Colonic mucosa (tissue), 4 donors: Measurements from ENCODE around the gene COMMD4. TPM values are rescaled to one million over a fixed set of nuclear protein-coding genes. Genes with fewer than 3 reads are reported as not detected.
"Not testable (repeated sequence)": the region's sequence is repeated elsewhere in the genome, so short reads cannot be mapped to it uniquely, and the experiment has no call there.

Experiments
- DNase-seq: peaks from one replicate; pipeline ENCODE4 v3.0.0-alpha.2; 2020
- H3K27ac ChIP-seq: fragments of 200-600 bp; one replicate; pipeline ENCODE4 v1.8.0; 2021
- H3K27me3 ChIP-seq: fragments of 200-600 bp; one replicate; pipeline ENCODE4 v1.8.0; 2021
- H3K36me3 ChIP-seq: fragments of 200-600 bp; one replicate; pipeline ENCODE4 v1.8.0; 2021
- H3K4me1 ChIP-seq: fragments of 200-600 bp; one replicate; pipeline ENCODE4 v1.8.0; 2021; ENCODE audit warnings: mild to moderate bottlenecking
- H3K4me3 ChIP-seq: fragments of 200-600 bp; one replicate; pipeline ENCODE4 v1.8.0; 2021
- H3K9ac ChIP-seq, 2 donors: one replicate each; pipeline ENCODE4 v1.7.0; 2013; ENCODE audit warnings: control low read depth in 2 of 2, low read depth in 2 of 2, low read length in 2 of 2
- H3K9me3 ChIP-seq: fragments of 200-600 bp; one replicate; pipeline ENCODE4 v1.8.0; 2021
- CTCF ChIP-seq: fragments of 200-600 bp; IDR thresholded peaks from one replicate; pipeline ENCODE4 v1.8.0; 2022; ENCODE audit warnings: antibody characterized with exemption, mild to moderate bottlenecking
- intact Hi-C: fragments of 100-400 bp; cut with DNase I; formaldehyde crosslinking; loops from one replicate; pipeline ENCODE4 v1.14.1; 2022
- total RNA-seq, 2 donors: library from RNA; stranded (reverse); fragmentation: NEBNext Ultra II Directional in 1 of 2; extraction: Animal tissue kit (Norgen Biotek cat#: 25700) in 1 of 2; gene quantifications; one replicate each; pipeline ENCODE4 v1.2.1, GENCODE V29; 2021
- donor health status: healthy.
- donor health status: DM: no; HTN: no; CAD: no.
- donor health status: DM: no; HTN: no; CAD: no.

The COMMD4 gene
- total RNA-seq, 2 donors from 2014 or later = 69.8 to 127 TPM

GRCh38 chr15:75348034-75348561 is 12.2 kb downstream of the COMMD4 start:
- no peak for TF ChIP-seq CTCF
- DNase-seq = no peak
- Histone ChIP-seq H3K27ac (peak overlapping the region; percentile 31), H3K4me3 (peak overlapping the region; percentile 96), H3K9ac (peak overlapping the region; percentile 81 to 90), H3K27me3 (no peaks in the 10 kb centered on the region), H3K4me1 (peaks cover 5% of the 10 kb centered on the region), H3K9me3 (no peaks in the 10 kb centered on the region), H3K36me3 (no peaks in the 10 kb centered on the region)
- intact Hi-C loops = no loop called here

GRCh38 chr15:75348562-75349350 is 12.9 kb downstream of the COMMD4 start:
- Histone ChIP-seq H3K27ac (no peak overlapping the region), H3K4me3 (peak overlapping the region; percentile 96), H3K9me3 (no peaks in the 10 kb centered on the region), H3K4me1 (peaks cover 5% of the 10 kb centered on the region), H3K9ac (peak overlapping the region; percentile 81 to 90), H3K36me3 (no peaks in the 10 kb centered on the region), H3K27me3 (no peaks in the 10 kb centered on the region)
- DNase-seq = no peak
- TF ChIP-seq CTCF = no peak
- intact Hi-C loops = no loop called here

- H3K27ac ChIP-seq, DNase-seq, H3K9me3 ChIP-seq, H3K4me3 ChIP-seq, H3K9ac ChIP-seq, intact Hi-C loops, H3K4me1 ChIP-seq, H3K27me3 ChIP-seq, H3K36me3 ChIP-seq: not testable (repeated sequence)
Measured at GRCh38 chr15:75349351-75349669, 13.4 kb downstream of the COMMD4 start.

- intact Hi-C loops = no loop called here
Measured at GRCh38 chr15:75349851-75350588, 14.2 kb downstream of the COMMD4 start.

GRCh38 chr15:75350601-75351361 is 14.9 kb downstream of the COMMD4 start:
- H3K9me3 ChIP-seq = no peaks in the 10 kb centered on the region
- DNase-seq = no peak
- no peak overlapping the region for H3K27ac ChIP-seq
- H3K4me1 ChIP-seq = peaks cover 5% of the 10 kb centered on the region
- H3K27me3 ChIP-seq = no peaks in the 10 kb centered on the region
- H3K4me3 ChIP-seq = no peak overlapping the region
- no peaks in the 10 kb centered on the region for H3K36me3 ChIP-seq
- TF ChIP-seq CTCF = no peak
- H3K9ac ChIP-seq = no peak overlapping the region
- intact Hi-C loops = no loop called here

More at GRCh38 chr15:75349851-75350588, 14.2 kb downstream of the COMMD4 start:
- Histone ChIP-seq H3K27me3 (no peaks in the 10 kb centered on the region), H3K9ac (no peak overlapping the region), H3K4me1 (peaks cover 5% of the 10 kb centered on the region), H3K36me3 (no peaks in the 10 kb centered on the region), H3K4me3 (no peak overlapping the region), H3K27ac (no peak overlapping the region), H3K9me3 (no peaks in the 10 kb centered on the region)
- DNase-seq = peak; percentile 34
- no peak for TF ChIP-seq CTCF
